K562 (cell line): ENCODE data around the gene BBS1. TPM values are rescaled to one million over a fixed set of nuclear protein-coding genes. Genes with fewer than 3 reads are reported as not detected.

Experiments used
- ATAC-seq: fragments of 200-7000 bp; cut with Tn5 transposase; 3 replicates; pipeline ENCODE4 v1.9.1; 2020; ENCODE audit warnings: moderate library complexity
- BruUV-seq: library from RNA; stranded (reverse); fragments of 400-500 nt; replicated peaks from 2 replicates; lab custom pipeline; 2021; lab: Mats Ljungman, UMichigan
- CTCF ChIA-PET: fragments of 300-600 bp; formaldehyde crosslinking; extraction: SDS; loops from one replicate; lab custom pipeline; 2021; ENCODE audit warnings: low intra/inter-chr PET ratio; lab: Yijun Ruan, JAX
- POLR2A ChIA-PET: fragments of 300-600, 350-650 bp; sonication (Branson Sonifier 250); formaldehyde crosslinking; extraction: SDS; loops from one replicate; lab custom pipeline; 2021; ENCODE audit warnings: antibody characterized with exemption, inconsistent platforms; lab: Yijun Ruan, JAX
- DNase-seq, 4 experiments: peaks; one replicate each; pipeline versions ENCODE4 v3.0.0 to v3.0.0-alpha.2; 2011 to 2018; ENCODE audit warnings: low spot score in 3 of 4, mixed read lengths in 3 of 4; ENCODE audit errors: extremely low read depth in 1 of 4
- FAIRE-seq: peaks from 2 replicates; lab custom pipeline; 2011; peaks lifted over from hg19 to GRCh38; lab: Jason Lieb, UNC
- H2AFZ ChIP-seq: 2 replicates; pipeline ENCODE4 v1.6.0; 2011; ENCODE audit warnings: low read depth, low read length, control low read depth, inconsistent platforms
- H3K27ac ChIP-seq: fragments of 200-600 bp; 3 replicates; pipeline ENCODE4 v1.8.0; 2011; ENCODE audit warnings: low read depth, mild to moderate bottlenecking, control low read depth, inconsistent platforms, low read length, moderate library complexity, mixed read lengths; ENCODE audit errors: extremely low read depth
- H3K27me3 ChIP-seq, 2 experiments: fragments of 300-600 bp in 1 of 2; 2 replicates in 1 of 2; 3 replicates in 1 of 2; pipeline versions ENCODE4 v1.6.0 to v1.8.0; 2011; ENCODE audit warnings: inconsistent platforms in 2 of 2, low read length in 2 of 2, mild to moderate bottlenecking in 1 of 2, mixed read lengths in 1 of 2, moderate library complexity in 1 of 2; ENCODE audit not compliant: control insufficient read depth in 2 of 2, insufficient read depth in 2 of 2
- H3K36me3 ChIP-seq: fragments of 300-600 bp; 3 replicates; pipeline ENCODE4 v1.8.0; 2011; ENCODE audit warnings: mild to moderate bottlenecking, low read length, inconsistent platforms; ENCODE audit not compliant: control insufficient read depth, insufficient read depth
- H3K4me1 ChIP-seq, 2 experiments: fragments of 200-600 bp in 1 of 2; replicated peaks in 1 of 2; 2 replicates in 1 of 2; 3 replicates in 1 of 2; pipeline versions ENCODE4 v1.5.1 to v1.8.0; 2011; ENCODE audit warnings: inconsistent platforms in 2 of 2, low read length in 2 of 2, mild to moderate bottlenecking in 1 of 2, mixed read lengths in 1 of 2, moderate library complexity in 1 of 2; ENCODE audit not compliant: control insufficient read depth in 2 of 2, insufficient read depth in 2 of 2
- H3K4me2 ChIP-seq: 2 replicates; pipeline ENCODE4 v1.6.1; 2011; ENCODE audit warnings: low read length, control low read depth, inconsistent platforms, mixed read lengths; ENCODE audit not compliant: insufficient read depth
- H3K4me3 ChIP-seq: fragments of 200-600 bp; sonication (generic), shearing (Covaris generic); 2 replicates; pipeline ENCODE4 v1.5.1; 2016; ENCODE audit warnings: control low read depth, inconsistent platforms
- H3K79me2 ChIP-seq: fragments of 200-600 bp; 3 replicates; pipeline ENCODE4 v1.8.0; 2011; ENCODE audit warnings: low read length, inconsistent platforms; ENCODE audit not compliant: control insufficient read depth, insufficient read depth
- H3K9ac ChIP-seq, 2 experiments: 2 replicates each; pipeline versions ENCODE4 v1.6.0 to v1.6.1; 2011; ENCODE audit warnings: low read depth in 2 of 2, low read length in 2 of 2, control low read depth in 1 of 2, inconsistent platforms in 1 of 2, mild to moderate bottlenecking in 1 of 2, mixed read lengths in 1 of 2; ENCODE audit not compliant: insufficient read depth in 1 of 2
- H3K9me1 ChIP-seq: one replicate; pipeline ENCODE4 v1.6.0; 2011; ENCODE audit warnings: inconsistent platforms, mild to moderate bottlenecking, low read length, moderate library complexity; ENCODE audit not compliant: control insufficient read depth, insufficient read depth
- H3K9me3 ChIP-seq: replicated peaks from 2 replicates; pipeline ENCODE4 v1.5.1; 2011; ENCODE audit warnings: low read depth, low read length, inconsistent platforms; ENCODE audit not compliant: control insufficient read depth, insufficient read depth
- H4K20me1 ChIP-seq: replicated peaks from 2 replicates; pipeline ENCODE4 v1.6.1; 2011; ENCODE audit warnings: low read length, inconsistent platforms, mixed read lengths; ENCODE audit not compliant: control insufficient read depth, insufficient read depth
- AFF4 ChIP-seq: sonication (generic); formaldehyde crosslinking; IDR thresholded peaks from 2 replicates; pipeline ENCODE4 v1.8.0; 2023; ENCODE audit warnings: mild to moderate bottlenecking, missing genetic modification reagents
- CBFB ChIP-seq: sonication (generic); formaldehyde crosslinking; IDR thresholded peaks from 2 replicates; pipeline ENCODE4 v1.4.0; 2020; ENCODE audit warnings: mild to moderate bottlenecking, missing genetic modification reagents
- EWSR1 ChIP-seq: fragments of 450-650 bp; IDR thresholded peaks from 2 replicates; pipeline ENCODE4 v1.6.1; 2018; ENCODE audit warnings: borderline replicate concordance, mild to moderate bottlenecking, low read depth, moderate library complexity; ENCODE audit not compliant: partially characterized antibody
- FUS ChIP-seq: fragments of 200-400 bp; formaldehyde crosslinking; optimal IDR thresholded peaks from 2 replicates; pipeline ENCODE3; 2017; ENCODE audit warnings: low read depth, low read length
- GTF2B ChIP-seq: IDR thresholded peaks from 2 replicates; pipeline ENCODE4 v1.6.1; 2011; ENCODE audit not compliant: insufficient read length; ENCODE audit errors: extremely low read depth
- NUFIP1 ChIP-seq: fragments of 450-650 bp; IDR thresholded peaks from 2 replicates; pipeline ENCODE4 v1.6.1; 2018; ENCODE audit not compliant: partially characterized antibody
- POLR3G ChIP-seq: IDR thresholded peaks from 2 replicates; pipeline ENCODE4 v1.6.1; 2011; ENCODE audit not compliant: insufficient read length, insufficient replicate concordance; ENCODE audit errors: extremely low read depth
- RFX1 ChIP-seq: fragments of 450-650 bp; IDR thresholded peaks from 2 replicates; pipeline ENCODE4 v1.6.1; 2016; ENCODE audit warnings: mild to moderate bottlenecking, moderate library complexity
- TRIM24 ChIP-seq, 2 experiments: fragments of 450-650 bp; IDR thresholded peaks; 2 replicates each; pipeline ENCODE4 v1.6.1; 2016
- XRCC5 ChIP-seq: fragments of 200-400 bp; formaldehyde crosslinking; IDR thresholded peaks from 2 replicates; pipeline ENCODE4 v1.6.1; 2017; ENCODE audit warnings: low read depth, mild to moderate bottlenecking, low read length
- ZNF398 ChIP-seq: fragments of 250-450 bp; sonication (Bioruptor Pico); IDR thresholded peaks from 2 replicates; pipeline ENCODE4 v1.8.0; 2021; ENCODE audit warnings: moderate library complexity, mild to moderate bottlenecking, inconsistent platforms
- WGBS: fragments of 100-300 bp; shearing (Covaris generic); methylation state at CpG from one replicate; pipeline ENCODE4 v1.1.6; 2016; ENCODE audit warnings: low coverage, mixed read lengths; ENCODE audit not compliant: insufficient coverage; ENCODE audit errors: missing lambda C conversion rate; 5-methylcytosine and 5-hydroxymethylcytosine counted together
- in situ Hi-C: fragments of 300-500 bp; cut with MboI; formaldehyde crosslinking; loops from 4 replicates; pipeline ENCODE4 v1.15.0; 2018; ENCODE audit warnings: inconsistent platforms, mixed read lengths
- intact Hi-C: fragments of 100-400 bp; cut with micrococcal nuclease; formaldehyde crosslinking; loops from 2 replicates; pipeline ENCODE4 v1.14.2; 2022
- polyA plus RNA-seq, 8 experiments: library from polyadenylated mRNA; depleted of rRNA in 4 of 8; stranded (reverse) in 5 of 8; unstranded in 3 of 8; fragments of >200 nt; fragmentation: Nextera tagmentation in 2 of 8; fragmentation: Illumina TruSeq in 1 of 8; extraction: Ambion mirVana in 2 of 8; extraction: Trizol in 1 of 8; gene quantifications; 2 replicates each; pipeline versions ENCODE4 v1.2.1 to v1.2.3, GENCODE V29; 2011 to 2014; ENCODE audit warnings: inconsistent platforms in 1 of 8, missing spikeins in 1 of 8
- total RNA-seq, 7 experiments: library from RNA; depleted of rRNA in 6 of 7; stranded (reverse); fragments of >200 nt in 6 of 7; fragmentation: Illumina TruSeq in 2 of 7; extraction: Trizol in 2 of 7; gene quantifications; 2 replicates each; pipeline versions ENCODE4 v1.2.1 to v1.2.3, GENCODE V29; 2011 to 2021; ENCODE audit warnings: low replicate concordance in 1 of 7

The BBS1 gene
- total and polyA plus RNA-seq, 9 of the 15 experiments (the other 6 are each of a cell fraction or from before 2014, with no cell fraction given), result 9.0 to 19.8 (median 12.1) TPM

GRCh38 chr11:66479394-66480116 is 30.9 kb upstream of the BBS1 start (continued):
- TF ChIP-seq ZNF398 (CRISPR knock-in tag), result no peak
- TF ChIP-seq CBFB, result 0 out of 2 replicates have a peak, but pooled peaks have one; percentile 43
- TF ChIP-seq XRCC5, result 0 out of 2 replicates have a peak, but pooled peaks have one; percentile 4

- peaks cover 20% of the 10 kb centered on the region; the same call in 2 of the 3 replicates for H3K36me3 ChIP-seq
- TSS peak; percentile 74 for BruUV-seq
- intact Hi-C loops (loop anchor here (1.0 to 5.0 kb wide), 2 partner anchors 41 to 197 kb away; partner anchors contain the start of gene RBM4B), in situ Hi-C loops (no loop called here)
- ChIA-PET POLR2A (interaction anchor here (0.6 to 2.2 kb wide), 15 partner anchors 9 to 198 kb away, joined by 3 to 18 read pairs (median 5); partner anchors contain the start of genes BBS1, MRPL11, PELI3 and RBM4), CTCF (interaction anchor here (4.2 kb wide), 1 partner anchor 73 kb away, joined by 50 read pairs; no protein-coding TSS in a partner anchor)
- FAIRE-seq (peak; percentile 90), DNase-seq (peak; percentile 98 to 100 (median 99)), ATAC-seq (peak; percentile 98)
- peaks cover 3 to 31% of the 10 kb centered on the region in 2 experiments; a peak in 4 of 5 replicates for H3K4me1 ChIP-seq
- H3K9me1 ChIP-seq, result no peaks in the 10 kb centered on the region
- peaks cover 9% of the 10 kb centered on the region; the same call in 1 of the 2 replicates for H4K20me1 ChIP-seq
- H3K4me3 ChIP-seq, result peak within 1 kb of the TSS; percentile 65
- H3K27ac ChIP-seq, result peak within 1 kb of the TSS; percentile 92
- peak within 1 kb of the TSS; percentile 97 for H2AFZ ChIP-seq
- peak within 1 kb of the TSS; percentile 87 for H3K4me2 ChIP-seq
- no peaks in the 10 kb centered on the region for H3K9me3 ChIP-seq
- peaks cover 12% of the 10 kb centered on the region; the same call in 2 of the 3 replicates for H3K79me2 ChIP-seq
- H3K9ac ChIP-seq, result peak within 1 kb of the TSS; percentile 92 to 95
- H3K27me3 ChIP-seq, result no peaks in the 10 kb centered on the region
- WGBS, result under 1% methylated on average over 57 of the region's 62 CpGs
- TF ChIP-seq AFF4 (CRISPR knock-in tag), result no peak
- no peak for TF ChIP-seq RFX1
- no peak for TF ChIP-seq EWSR1
- TF ChIP-seq FUS, result peak; percentile 53
- no peak for TF ChIP-seq NUFIP1
- TF ChIP-seq POLR3G, result no peak
- TF ChIP-seq TRIM24 (IDR thresholded peaks at IDR 0.05), result no peak
- no peak for TF ChIP-seq GTF2B
Observed at GRCh38 chr11:66480117-66480938, 30.1 kb upstream of the BBS1 start, which contains the start of gene DPP3. Gene DPP3 (plus strand): TSS chr11:66480434. CDS start chr11:66482201, 1,767 bp downstream.
